Daoy (cell line): ENCODE data around the gene EVA1A. TPM values are rescaled to one million over a fixed set of nuclear protein-coding genes. Genes with fewer than 3 reads are reported as not detected.

Experiments
- DNase-seq: peaks from one replicate; pipeline ENCODE4 v3.0.0-alpha.2; 2015; ENCODE audit warnings: low read depth
- total RNA-seq: library from RNA; depleted of rRNA; stranded (reverse); fragments of >200 nt; shearing (Covaris generic); gene quantifications from 2 replicates; pipeline ENCODE4 v1.2.3, GENCODE V29; 2014; rRNA removed

Gene EVA1A
- total RNA-seq, 1 experiment from 2014 or later, result 98.7 TPM

GRCh38 chr2:75450068-75450467 is 110.7 kb downstream of the EVA1A start:
- no peak for DNase-seq

DNA sequence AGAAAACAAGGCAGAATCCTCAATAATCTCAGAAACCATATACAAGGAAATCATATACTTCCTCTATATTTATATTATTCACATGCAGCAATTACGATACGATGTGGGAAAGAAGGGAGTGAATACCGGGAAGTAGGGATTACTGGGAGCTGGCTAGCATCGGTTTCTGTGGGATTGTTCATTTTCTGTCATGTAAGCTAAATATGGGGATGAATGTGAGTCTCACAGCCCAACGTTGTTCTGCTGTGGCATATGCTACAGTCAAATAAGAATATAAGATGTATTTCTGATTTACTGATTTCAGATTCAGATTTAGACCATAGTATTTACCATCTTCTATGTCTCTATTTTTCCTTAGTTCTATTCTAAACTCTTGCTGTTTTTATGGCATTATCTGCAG is 113.6 kb downstream of the EVA1A start:
- no peak for DNase-seq

Other genes with a start within 250 kb of the EVA1A start
- gene MRPL19, start 85.8 kb upstream of the EVA1A start, total RNA-seq, result 88.3 and 104 TPM in 2 replicates
- gene GCFC2, start 150.0 kb upstream of the EVA1A start, total RNA-seq, result 19.8 and 35.8 TPM in 2 replicates